HG03196 (cell line): ENCODE data around the gene PALD1.

Experiments
- ATAC-seq: cut with Tn5 transposase; IDR thresholded peaks from one replicate; pipeline ENCODE4 v1.9.1; 2021; ENCODE audit not compliant: unreplicated experiment

PALD1 gene

GRCh38 chr10:70551971-70552422 lies 73.4 kb downstream of the PALD1 start:
- no peak for ATAC-seq

DNA sequence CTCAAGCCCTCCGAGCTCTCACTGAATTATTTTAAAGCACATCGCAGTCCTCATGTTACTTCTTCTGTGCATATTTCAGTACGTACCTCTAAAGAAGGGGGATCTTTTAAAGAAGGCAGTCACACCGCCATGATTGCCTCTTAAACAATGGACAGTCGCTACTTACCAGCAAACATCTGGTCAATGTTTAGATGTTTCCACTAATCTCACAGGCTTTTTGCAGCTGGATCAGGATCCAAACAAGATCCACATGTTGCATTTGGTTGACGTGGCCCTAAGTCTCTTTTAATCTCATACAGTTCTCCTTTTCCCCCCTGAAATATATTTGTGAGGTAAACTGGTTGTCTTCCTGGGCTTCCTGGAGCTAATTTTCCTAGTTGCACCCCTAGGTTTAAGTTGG lies 74.0 kb downstream of the PALD1 start:
- no peak for ATAC-seq

DNA sequence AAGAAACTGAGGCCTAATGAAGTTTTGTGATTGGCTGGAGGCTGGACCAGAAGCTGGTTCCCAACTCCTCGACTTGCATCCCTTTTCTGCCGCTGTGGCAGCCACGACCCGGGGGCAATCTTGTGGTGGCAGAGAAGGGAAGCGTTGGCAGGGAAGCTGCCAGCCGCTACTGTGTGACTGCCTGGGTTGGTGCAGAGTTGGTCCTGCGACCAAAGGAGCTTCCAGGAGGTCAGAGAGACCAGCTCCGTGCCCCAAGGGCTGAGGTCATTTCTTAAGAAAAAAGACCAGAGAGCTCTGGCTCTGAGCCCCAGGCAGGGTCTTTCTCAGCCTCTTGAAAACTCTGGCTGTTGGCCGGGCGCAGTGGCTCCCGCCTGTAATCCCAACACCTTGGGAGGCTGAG lies 76.8 kb downstream of the PALD1 start:
- no peak for ATAC-seq

DNA sequence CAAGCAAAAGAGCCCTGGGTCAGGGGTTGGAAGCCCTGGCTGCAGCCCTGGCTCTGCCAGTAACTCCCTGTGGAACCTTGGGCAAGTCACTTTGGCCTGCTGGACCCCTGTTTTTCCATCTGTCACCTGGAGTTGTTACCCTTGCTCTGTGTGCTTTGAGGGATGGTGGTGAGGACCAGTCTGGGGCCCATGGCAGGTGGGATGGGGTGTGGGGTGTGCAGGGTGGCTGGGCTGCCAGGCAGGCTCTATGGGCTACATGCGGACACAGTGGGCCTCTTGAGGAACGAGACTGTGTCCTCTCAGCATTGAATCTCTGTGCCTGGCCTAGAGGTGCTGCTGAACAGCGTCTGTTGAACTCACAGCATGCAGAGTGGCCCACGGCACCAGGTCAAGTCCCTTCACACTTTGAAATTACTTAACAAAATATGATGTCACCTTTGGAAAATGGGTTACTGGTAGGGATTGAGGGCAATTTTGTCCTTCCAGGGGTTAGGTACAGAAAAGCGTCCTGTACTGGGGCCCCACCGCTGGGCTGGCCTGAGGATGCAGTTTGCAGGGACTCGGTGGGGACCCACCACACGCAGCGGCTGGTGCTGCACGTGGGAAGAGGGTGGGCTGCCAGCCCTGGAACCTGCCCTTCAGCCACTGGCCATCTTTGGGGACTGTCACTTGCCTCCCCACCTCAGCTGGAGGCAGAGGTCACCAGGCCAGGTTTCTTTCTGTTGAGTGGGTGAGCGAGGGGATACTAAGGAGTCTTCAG lies 78.7 kb downstream of the PALD1 start:
- ATAC-seq = no peak

- no peak for ATAC-seq
These were observed 79.3 kb downstream of the PALD1 start for GRCh38 chr10:70557876-70558275.

DNA sequence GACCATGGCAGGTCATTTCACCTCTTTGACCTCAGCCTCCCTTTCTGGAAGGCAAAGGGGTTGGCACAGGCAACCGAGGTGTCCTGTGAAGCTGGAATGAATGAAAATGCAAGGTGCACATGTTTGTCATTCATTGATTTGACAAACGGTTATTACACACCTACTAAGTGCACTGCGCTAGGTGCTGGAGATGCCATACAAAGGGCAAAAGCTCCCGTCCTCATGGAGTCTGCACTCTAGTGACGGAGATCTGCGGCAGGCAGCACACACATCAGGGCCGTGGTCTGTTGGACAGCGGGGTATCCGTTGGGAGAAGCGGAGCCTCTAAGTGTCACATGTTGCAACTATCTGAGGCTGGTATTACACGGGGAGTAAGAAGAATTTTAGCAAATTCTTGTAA lies 79.7 kb downstream of the PALD1 start:
- ATAC-seq = no peak

DNA sequence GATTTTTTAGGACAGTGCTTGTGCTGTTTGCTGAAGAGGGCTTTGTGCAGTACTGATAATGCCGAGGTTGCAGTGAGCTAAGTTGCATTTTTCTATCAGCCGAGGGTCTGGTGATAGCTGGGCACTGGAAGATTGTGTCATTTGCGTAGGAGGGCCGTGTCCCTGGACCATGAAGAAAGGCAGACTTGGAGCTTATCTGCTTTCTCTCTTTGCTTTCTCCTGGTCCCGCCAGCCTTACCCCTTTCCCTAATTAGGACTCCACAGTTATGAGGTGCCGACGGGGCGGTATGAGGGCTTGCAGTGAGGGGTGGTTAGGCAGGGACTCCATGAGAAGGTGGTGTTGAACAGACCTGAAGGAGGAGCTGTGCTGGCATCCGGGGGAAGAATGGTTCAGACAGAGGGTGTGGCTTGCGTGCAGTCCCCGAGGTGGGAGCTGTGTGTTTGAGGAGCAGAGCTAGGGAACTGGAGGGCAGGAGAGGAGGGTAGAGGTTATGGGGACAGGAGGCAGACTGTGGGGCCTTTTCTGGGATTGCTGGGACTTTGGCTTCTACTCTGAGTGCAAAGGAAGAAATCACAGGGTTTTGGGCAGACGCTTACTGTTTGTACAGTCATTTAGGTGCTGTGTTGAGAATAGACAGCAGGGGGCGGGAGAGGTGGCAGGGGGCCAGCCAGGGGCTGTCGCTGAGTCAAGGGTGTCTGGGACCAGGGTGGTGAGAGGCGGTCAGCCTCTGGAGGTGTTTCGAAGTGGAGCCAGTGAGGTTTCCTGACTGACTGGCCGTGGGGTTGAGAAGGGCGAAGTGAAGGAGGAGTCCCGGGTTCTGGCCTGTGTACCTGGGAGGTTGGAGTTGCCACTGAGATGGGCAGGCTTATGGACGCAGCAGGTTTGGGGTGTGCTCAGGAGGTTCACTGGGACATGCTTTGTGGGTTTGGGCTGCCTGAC lies 80.6 kb downstream of the PALD1 start:
- no peak for ATAC-seq

DNA sequence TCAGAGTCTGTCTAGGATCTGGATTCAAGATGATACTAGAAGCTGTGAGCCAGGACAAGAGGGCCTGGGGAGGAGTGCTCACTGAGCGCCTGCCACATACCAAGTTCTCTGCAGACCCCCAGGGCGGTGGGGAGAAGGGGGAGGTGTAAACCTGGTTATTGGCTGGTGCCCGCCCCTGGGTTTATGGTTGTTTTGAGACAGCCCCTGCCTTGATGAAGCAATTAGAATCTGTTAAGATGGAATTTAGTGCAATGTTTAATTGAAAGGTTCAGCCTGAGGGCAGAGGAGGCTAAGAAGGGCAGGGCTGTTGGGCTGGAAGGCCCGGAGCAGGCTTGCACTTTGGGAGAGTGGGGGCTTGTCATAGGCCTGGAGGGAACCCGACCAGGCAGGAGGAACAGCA lies 81.3 kb downstream of the PALD1 start:
- ATAC-seq = no peak

DNA sequence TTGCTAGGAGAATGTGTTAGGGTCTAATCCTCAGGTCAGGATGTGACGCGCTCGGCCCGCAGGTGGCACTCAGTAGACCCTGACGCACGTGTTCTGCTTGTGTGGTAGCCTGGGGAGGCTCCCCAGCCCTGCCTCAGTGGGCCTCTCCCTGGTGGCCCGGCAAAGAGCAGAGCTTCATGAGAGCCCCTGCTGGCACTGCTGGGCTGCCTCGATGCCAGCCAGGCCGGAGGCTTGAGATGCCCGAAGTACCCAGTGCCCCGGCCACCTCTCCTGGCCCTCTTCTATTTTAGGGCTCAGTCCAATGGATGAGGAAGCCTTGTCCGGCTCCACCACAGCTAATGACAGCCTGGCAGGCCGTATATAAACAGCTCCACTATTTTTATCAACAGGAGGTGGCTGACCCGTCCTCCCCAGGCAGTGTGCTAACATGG lies 82.0 kb downstream of the PALD1 start:
- no peak for ATAC-seq

- ATAC-seq = no peak
These were observed 82.5 kb downstream of the PALD1 start for GRCh38 chr10:70561070-70561469.

GRCh38 chr10:70561558-70561957 lies 83.0 kb downstream of the PALD1 start:
- ATAC-seq = no peak

GRCh38 chr10:70562036-70562755 lies 83.6 kb downstream of the PALD1 start:
- ATAC-seq = no peak

- ATAC-seq = no peak
These were observed 84.7 kb downstream of the PALD1 start for GRCh38 chr10:70563230-70563629.

GRCh38 chr10:70564113-70564725 lies 85.7 kb downstream of the PALD1 start:
- ATAC-seq = no peak

DNA sequence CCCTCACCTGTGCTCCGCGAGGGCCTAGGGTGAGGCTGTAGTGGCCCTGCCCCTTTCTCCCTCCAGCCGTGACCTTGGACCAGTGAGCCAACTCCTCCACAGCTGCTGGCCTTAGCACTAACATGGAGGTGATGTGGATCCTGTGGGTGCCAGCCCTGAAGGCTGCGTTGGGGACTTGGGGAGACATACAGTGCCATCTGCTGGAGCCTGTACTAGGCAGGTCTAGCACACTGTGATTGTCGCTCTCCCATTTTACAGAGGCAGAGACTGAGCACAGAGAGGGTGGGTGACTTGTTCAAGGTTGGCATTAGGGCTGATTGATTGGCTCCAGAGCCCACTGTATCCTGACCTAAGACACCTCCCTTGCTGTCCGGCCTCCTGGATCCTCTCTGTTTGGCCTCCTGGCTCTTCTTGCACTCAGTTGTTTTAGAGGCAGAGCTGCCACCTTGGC lies 86.4 kb downstream of the PALD1 start:
- no peak for ATAC-seq

- ATAC-seq = no peak
These were observed 87.3 kb downstream of the PALD1 start for GRCh38 chr10:70565556-70566514.

GRCh38 chr10:70566515-70567290 lies 88.1 kb downstream of the PALD1 start:
- ATAC-seq = no peak

DNA sequence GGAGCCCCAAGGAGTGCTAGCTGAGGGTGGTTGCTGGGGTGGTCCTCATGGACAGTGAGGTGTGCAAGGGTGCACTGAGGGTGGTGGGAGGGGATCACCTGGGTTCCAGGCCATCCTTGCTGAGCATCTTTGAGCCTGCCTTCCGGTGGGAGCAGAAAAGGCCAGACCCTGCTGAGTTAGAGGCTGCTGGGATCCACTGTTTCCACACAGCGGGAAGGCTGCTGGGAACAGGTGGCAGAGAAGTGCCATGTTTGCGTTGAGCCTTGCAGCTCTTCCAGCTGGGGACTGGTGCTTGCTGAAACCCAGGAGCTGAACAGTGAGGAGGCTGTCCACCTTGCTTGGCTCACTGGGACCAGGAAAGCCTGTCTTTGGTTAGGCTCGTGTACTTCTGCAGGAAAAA lies 89.0 kb downstream of the PALD1 start:
- ATAC-seq = no peak

GRCh38 chr10:70568113-70568512 lies 89.5 kb downstream of the PALD1 start:
- no peak for ATAC-seq
